ENCODE measurements around the gene AP3S2. TPM values are rescaled to one million over a fixed set of nuclear protein-coding genes. Genes with fewer than 3 reads are reported as not detected.
"Not testable (repeated sequence)": the region's sequence is repeated elsewhere in the genome, so short reads cannot be mapped to it uniquely, and the experiment has no call there.

Gene AP3S2
- total and polyA plus RNA-seq, 12 donors, result 10.8 to 110 (median 60.8) TPM

- Histone ChIP-seq H3K36me3 (replicated peaks in 1 of 2) (peaks cover 0 to 39% of the 10 kb centered on the region in 2 donors), H3K4me1 (replicated peaks in 1 of 2) (no peaks in the 10 kb centered on the region), H3K27me3 (no peaks in the 10 kb centered on the region), H3K9me3 (replicated peaks in 1 of 3) (no peaks in the 10 kb centered on the region), H3K27ac (no peak overlapping the region), H3K4me3 (no peak overlapping the region)
- DNase-seq, result peak; percentile 77 to 92 (median 85)
- no peak for TF ChIP-seq POLR2A (IDR thresholded peaks at IDR 0.05)
- peak; percentile 84 to 94 (median 90) for TF ChIP-seq CTCF (IDR thresholded peaks at IDR 0.05)
- intact Hi-C loops (cut with DNase I), result loop anchor here (2.0 to 5.0 kb wide), 2 partner anchors 113 to 114 kb away; no protein-coding TSS in a partner anchor
- 13 to 18% (median 16%) methylated on average over 10 of the region's 10 CpGs for WGBS, 4 donors
Observed at GRCh38 chr15:89874926-89875564, 18.7 kb downstream of the AP3S2 start.

- Histone ChIP-seq H3K27me3 (no peaks in the 10 kb centered on the region), H3K9me3 (replicated peaks in 1 of 3) (no peaks in the 10 kb centered on the region), H3K4me1 (replicated peaks in 1 of 2) (no peaks in the 10 kb centered on the region), H3K4me3 (no peak overlapping the region), H3K27ac (no peak overlapping the region), H3K36me3 (replicated peaks in 1 of 2) (peaks cover 0 to 30% of the 10 kb centered on the region in 2 donors)
- intact Hi-C loops (cut with DNase I), result no loop called here
- no peak for DNase-seq
- WGBS, 4 donors, result 94 to 96% (median 95%) methylated on average over 4 of the region's 4 CpGs
- no peak for TF ChIP-seq CTCF (IDR thresholded peaks at IDR 0.05)
- no peak for TF ChIP-seq POLR2A (IDR thresholded peaks at IDR 0.05)
Observed at GRCh38 chr15:89870688-89871288, 23.0 kb downstream of the AP3S2 start.

GRCh38 chr15:89870006-89870405 lies 23.8 kb downstream of the AP3S2 start:
- Histone ChIP-seq H3K4me1 (replicated peaks in 1 of 2) (no peaks in the 10 kb centered on the region), H3K36me3 (replicated peaks in 1 of 2) (peaks cover 0 to 28% of the 10 kb centered on the region in 2 donors), H3K27ac (no peak overlapping the region), H3K27me3 (no peaks in the 10 kb centered on the region), H3K9me3 (replicated peaks in 1 of 3) (no peaks in the 10 kb centered on the region), H3K4me3 (no peak overlapping the region)
- no peak for TF ChIP-seq CTCF (IDR thresholded peaks at IDR 0.05)
- TF ChIP-seq POLR2A (IDR thresholded peaks at IDR 0.05), result no peak
- no peak for DNase-seq
- intact Hi-C loops (cut with DNase I), result no loop called here
- 88 to 96% (median 93%) methylated on average over 5 of the region's 5 CpGs for whole genome bisulfite sequencing, 4 donors

GRCh38 chr15:89869490-89869889 lies 24.3 kb downstream of the AP3S2 start:
- H3K36me3 ChIP-seq (replicated peaks in 1 of 2), result peaks cover 0 to 28% of the 10 kb centered on the region in 2 donors
- H3K4me1 ChIP-seq (replicated peaks in 1 of 2); H3K27me3 ChIP-seq; H3K9me3 ChIP-seq (replicated peaks in 1 of 3); H3K4me3 ChIP-seq; intact Hi-C loops (cut with DNase I); H3K27ac ChIP-seq; DNase-seq: not testable (repeated sequence)
- WGBS, 4 donors, result 97 to 99% (median 97%) methylated on average over 9 of the region's 9 CpGs

Measured in adrenal gland (tissue), 12 donors.